DMS53 treated with DMSO at 0.1 percent for 48 hours (cell line): ENCODE results near the gene RNF157.

Source experiments
- DNase-seq: peaks from one replicate; lab custom pipeline; 2025; ENCODE audit not compliant: unreplicated experiment; lab: John Stamatoyannopoulos, UW

RNF157 gene

GRCh38 chr17:76130473-76130872 lies 109.8 kb downstream of the RNF157 start:
- DNase-seq = no peak

GRCh38 chr17:76125922-76126321 lies 114.4 kb downstream of the RNF157 start:
- no peak for DNase-seq

GRCh38 chr17:76125391-76125675 lies 115.0 kb downstream of the RNF157 start:
- no peak for DNase-seq

GRCh38 chr17:76124582-76125390 lies 115.5 kb downstream of the RNF157 start:
- DNase-seq = no peak

GRCh38 chr17:76123749-76124581 lies 116.3 kb downstream of the RNF157 start:
- no peak for DNase-seq

GRCh38 chr17:76123191-76123499 lies 117.1 kb downstream of the RNF157 start:
- no peak for DNase-seq

- DNase-seq = no peak
Measured at GRCh38 chr17:76122431-76123190, 117.7 kb downstream of the RNF157 start.

GRCh38 chr17:76121932-76122430 lies 118.3 kb downstream of the RNF157 start:
- DNase-seq = no peak

GRCh38 chr17:76120658-76121008 lies 119.7 kb downstream of the RNF157 start:
- DNase-seq = no peak

GRCh38 chr17:76119409-76120371 lies 120.6 kb downstream of the RNF157 start:
- DNase-seq = no peak

GRCh38 chr17:76115138-76115754 lies 125.0 kb downstream of the RNF157 start:
- no peak for DNase-seq

GRCh38 chr17:76111956-76112355 lies 128.3 kb downstream of the RNF157 start:
- DNase-seq = no peak

- DNase-seq = no peak
Measured at GRCh38 chr17:76107509-76107908, 132.8 kb downstream of the RNF157 start.

GRCh38 chr17:76106703-76107102 lies 133.6 kb downstream of the RNF157 start:
- DNase-seq = no peak

GRCh38 chr17:76104896-76105231 lies 135.4 kb downstream of the RNF157 start:
- no peak for DNase-seq

GRCh38 chr17:76104140-76104895 lies 136.0 kb downstream of the RNF157 start:
- no peak for DNase-seq

GRCh38 chr17:76103274-76104139 lies 136.8 kb downstream of the RNF157 start, which contains the start of gene EXOC7:
Gene EXOC7 (minus strand): TSS chr17:76103787. CDS start chr17:76103692, 95 bp downstream.
- DNase-seq = peak; percentile 83

- no peak for DNase-seq
Measured at GRCh38 chr17:76102944-76103273, 137.4 kb downstream of the RNF157 start.
